HepG2 (cell line): ENCODE data around the gene SEMA4C. TPM values are rescaled to one million over a fixed set of nuclear protein-coding genes. Genes with fewer than 3 reads are reported as not detected.

Experiments
- ARNTL ChIP-seq: sonication (generic); formaldehyde crosslinking; IDR thresholded peaks from 2 replicates; pipeline ENCODE4 v1.4.0; 2020; ENCODE audit warnings: mild to moderate bottlenecking, missing genetic modification reagents
- EED ChIP-seq: sonication (generic); formaldehyde crosslinking; IDR thresholded peaks from 2 replicates; pipeline ENCODE4 v1.5.0; 2020; ENCODE audit warnings: mild to moderate bottlenecking, missing genetic modification reagents
- ISX ChIP-seq: sonication (generic); formaldehyde crosslinking; conservative IDR thresholded peaks from 2 replicates; pipeline ENCODE4 v1.5.0; 2020; ENCODE audit warnings: missing genetic modification reagents
- KDM4B ChIP-seq: sonication (generic); formaldehyde crosslinking; IDR thresholded peaks from 2 replicates; pipeline ENCODE4 v1.4.0; 2020; ENCODE audit warnings: missing genetic modification reagents
- KLF13 ChIP-seq: sonication (generic); formaldehyde crosslinking; IDR thresholded peaks from 2 replicates; pipeline ENCODE4 v1.4.0; 2020; ENCODE audit warnings: mild to moderate bottlenecking, missing genetic modification reagents
- PPARG ChIP-seq: conservative IDR thresholded peaks from 2 replicates; pipeline ENCODE4 v1.6.1; 2016; ENCODE audit warnings: missing biosample characterization, missing genetic modification reagents
- PTBP1 ChIP-seq: fragments of 200-400 bp; formaldehyde crosslinking; IDR thresholded peaks from 2 replicates; pipeline ENCODE4 v1.6.1; 2018; ENCODE audit warnings: low read length, low read depth; ENCODE audit not compliant: poor library complexity, severe bottlenecking
- SMC3 ChIP-seq: IDR thresholded peaks from 2 replicates; pipeline ENCODE4 v1.6.1; 2011; ENCODE audit warnings: low read length, improper control_type of control experiment
- SP1 ChIP-seq, 2 experiments: fragments of 450-650 bp in 1 of 2; sonication (generic) in 1 of 2; formaldehyde crosslinking in 1 of 2; IDR thresholded peaks; 2 replicates each; pipeline versions ENCODE4 v1.4.0 to v1.6.1; 2016 to 2020; ENCODE audit warnings: missing genetic modification reagents in 1 of 2
- SRF ChIP-seq: IDR thresholded peaks from 2 replicates; pipeline ENCODE4 v1.6.1; 2011; ENCODE audit warnings: mild to moderate bottlenecking, low read depth, low read length, moderate library complexity
- ZBTB42 ChIP-seq: sonication (generic); formaldehyde crosslinking; IDR thresholded peaks from 2 replicates; pipeline ENCODE4 v1.5.0; 2020; ENCODE audit warnings: mild to moderate bottlenecking, missing genetic modification reagents
- ZBTB7A ChIP-seq: sonication (generic); formaldehyde crosslinking; IDR thresholded peaks from 2 replicates; pipeline ENCODE4 v1.8.0; 2022; ENCODE audit warnings: mild to moderate bottlenecking, missing genetic modification reagents
- ZNF382 ChIP-seq: sonication (generic); formaldehyde crosslinking; IDR thresholded peaks from 2 replicates; pipeline ENCODE4 v1.5.0; 2020; ENCODE audit warnings: missing genetic modification reagents, mild to moderate bottlenecking, borderline replicate concordance
- ZNF672 ChIP-seq: sonication (generic); formaldehyde crosslinking; IDR thresholded peaks from 2 replicates; pipeline ENCODE4 v1.8.1; 2022; ENCODE audit warnings: missing genetic modification reagents
- ZNF7 ChIP-seq: IDR thresholded peaks from 2 replicates; pipeline ENCODE4 v1.6.1; 2016; ENCODE audit warnings: missing biosample characterization, missing genetic modification reagents
- ZNF816 ChIP-seq: sonication (generic); formaldehyde crosslinking; IDR thresholded peaks from 2 replicates; pipeline ENCODE4 v1.8.0; 2022; ENCODE audit warnings: missing genetic modification reagents, mild to moderate bottlenecking, borderline replicate concordance
- polyA plus RNA-seq, 8 experiments: library from polyadenylated mRNA; depleted of rRNA in 3 of 8; stranded (reverse) in 7 of 8; unstranded in 1 of 8; fragments of >200 nt; fragmentation: Illumina TruSeq in 4 of 8; extraction: Trizol in 4 of 8; gene quantifications; 2 replicates each; pipeline versions ENCODE4 v1.2.1 to v1.2.3, GENCODE V29; 2011 to 2016; ENCODE audit warnings: low read depth in 4 of 8, missing spikeins in 1 of 8, mixed read lengths in 1 of 8; ENCODE audit not compliant: insufficient read depth in 1 of 8
- total RNA-seq, 5 experiments: library from RNA; depleted of rRNA; stranded (reverse); fragments of >200 nt; fragmentation: Illumina TruSeq; extraction: Trizol; gene quantifications; 2 replicates each; pipeline ENCODE4 v1.2.3, GENCODE V29; 2016; ENCODE audit warnings: low read depth in 1 of 5
- TF ChIP-seq, protein P1 (sequence below): sonication (generic); formaldehyde crosslinking; IDR thresholded peaks from 2 replicates; pipeline ENCODE4 v1.4.0; 2020; ENCODE audit warnings: missing genetic modification reagents
- TF ChIP-seq, protein P2 (sequence below): sonication (generic); formaldehyde crosslinking; IDR thresholded peaks from 2 replicates; pipeline ENCODE4 v1.9.0; 2022; ENCODE audit warnings: missing genetic modification reagents, mild to moderate bottlenecking, borderline replicate concordance
- TF ChIP-seq, protein P3 (sequence below): sonication (generic); formaldehyde crosslinking; conservative IDR thresholded peaks from 2 replicates; pipeline ENCODE4 v1.8.0; 2022; ENCODE audit warnings: missing genetic modification reagents
- TF ChIP-seq, protein P4 (sequence below): IDR thresholded peaks from 2 replicates; pipeline ENCODE4 v1.6.1; 2016; ENCODE audit warnings: control low read depth
- TF ChIP-seq, protein P5 (sequence below): sonication (generic); formaldehyde crosslinking; IDR thresholded peaks from 2 replicates; pipeline ENCODE4 v1.9.0; 2021; ENCODE audit warnings: missing genetic modification reagents, borderline replicate concordance

SEMA4C gene
- total and polyA plus RNA-seq, 2 of the 13 experiments (the other 11 are each of a cell fraction or from before 2014, with no cell fraction given), result 25.9 to 46.6 TPM

DNA sequence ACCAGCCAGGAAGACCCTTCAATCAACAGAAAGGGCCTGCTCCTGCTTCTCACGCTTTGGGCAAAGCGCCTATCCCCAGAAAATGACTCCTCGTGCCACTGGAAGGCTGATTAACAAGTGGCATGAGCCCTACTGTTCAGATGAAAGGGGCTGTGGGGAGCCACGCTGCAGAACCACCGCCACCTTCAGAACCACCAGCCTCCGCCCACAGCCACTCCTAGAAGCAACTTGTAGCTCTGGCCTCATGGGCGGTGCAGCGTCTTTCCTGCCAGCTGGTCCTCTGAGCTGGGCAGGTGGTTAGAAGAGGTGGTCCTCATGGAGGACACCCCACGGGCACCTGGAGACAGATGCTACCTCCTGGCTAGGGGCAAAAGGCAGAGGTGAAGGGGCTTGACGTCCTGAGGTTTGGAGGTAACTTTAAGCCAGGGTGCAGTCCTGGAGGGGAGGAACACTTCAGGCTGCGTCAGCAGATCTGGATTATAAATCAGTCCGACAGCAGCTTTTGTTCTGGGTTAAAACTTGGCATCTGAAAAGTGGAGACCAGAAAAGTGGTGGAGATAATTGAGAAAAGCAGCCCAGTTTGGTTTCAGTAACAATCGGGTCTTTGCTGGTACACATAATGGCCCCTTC is 861 bp upstream of the SEMA4C start (continued):
- TF ChIP-seq, protein P1, sequence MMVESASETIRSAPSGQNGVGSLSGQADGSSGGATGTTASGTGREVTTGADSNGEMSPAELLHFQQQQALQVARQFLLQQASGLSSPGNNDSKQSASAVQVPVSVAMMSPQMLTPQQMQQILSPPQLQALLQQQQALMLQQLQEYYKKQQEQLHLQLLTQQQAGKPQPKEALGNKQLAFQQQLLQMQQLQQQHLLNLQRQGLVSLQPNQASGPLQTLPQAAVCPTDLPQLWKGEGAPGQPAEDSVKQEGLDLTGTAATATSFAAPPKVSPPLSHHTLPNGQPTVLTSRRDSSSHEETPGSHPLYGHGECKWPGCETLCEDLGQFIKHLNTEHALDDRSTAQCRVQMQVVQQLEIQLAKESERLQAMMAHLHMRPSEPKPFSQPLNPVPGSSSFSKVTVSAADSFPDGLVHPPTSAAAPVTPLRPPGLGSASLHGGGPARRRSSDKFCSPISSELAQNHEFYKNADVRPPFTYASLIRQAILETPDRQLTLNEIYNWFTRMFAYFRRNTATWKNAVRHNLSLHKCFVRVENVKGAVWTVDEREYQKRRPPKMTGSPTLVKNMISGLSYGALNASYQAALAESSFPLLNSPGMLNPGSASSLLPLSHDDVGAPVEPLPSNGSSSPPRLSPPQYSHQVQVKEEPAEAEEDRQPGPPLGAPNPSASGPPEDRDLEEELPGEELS (CRISPR knock-in tag), result no peak
- TF ChIP-seq SMC3 (no peak), ZNF382 (no peak), ZNF7 (CRISPR knock-in tag) (no peak), KLF13 (no peak), ZBTB42 (CRISPR knock-in tag) (no peak), KDM4B (CRISPR knock-in tag) (no peak), ZBTB7A (CRISPR knock-in tag) (peak; percentile 70), SRF (no peak), ARNTL (CRISPR knock-in tag) (no peak), ZNF816 (no peak), SP1 (IDR thresholded peaks at IDR 0.05) (no peak), SP1 (CRISPR knock-in tag; IDR thresholded peaks at IDR 0.05) (0 out of 2 replicates have a peak, but pooled peaks have one; percentile 14), EED (CRISPR knock-in tag) (no peak), PPARG (CRISPR knock-in tag) (no peak), ISX (CRISPR knock-in tag) (no peak), ZNF672 (CRISPR knock-in tag) (no peak), PTBP1 (no peak)
- TF ChIP-seq, protein P2, sequence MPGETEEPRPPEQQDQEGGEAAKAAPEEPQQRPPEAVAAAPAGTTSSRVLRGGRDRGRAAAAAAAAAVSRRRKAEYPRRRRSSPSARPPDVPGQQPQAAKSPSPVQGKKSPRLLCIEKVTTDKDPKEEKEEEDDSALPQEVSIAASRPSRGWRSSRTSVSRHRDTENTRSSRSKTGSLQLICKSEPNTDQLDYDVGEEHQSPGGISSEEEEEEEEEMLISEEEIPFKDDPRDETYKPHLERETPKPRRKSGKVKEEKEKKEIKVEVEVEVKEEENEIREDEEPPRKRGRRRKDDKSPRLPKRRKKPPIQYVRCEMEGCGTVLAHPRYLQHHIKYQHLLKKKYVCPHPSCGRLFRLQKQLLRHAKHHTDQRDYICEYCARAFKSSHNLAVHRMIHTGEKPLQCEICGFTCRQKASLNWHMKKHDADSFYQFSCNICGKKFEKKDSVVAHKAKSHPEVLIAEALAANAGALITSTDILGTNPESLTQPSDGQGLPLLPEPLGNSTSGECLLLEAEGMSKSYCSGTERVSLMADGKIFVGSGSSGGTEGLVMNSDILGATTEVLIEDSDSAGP (CRISPR knock-in tag), result 0 out of 2 replicates have a peak, but pooled peaks have one; percentile 15
- TF ChIP-seq, protein P3, sequence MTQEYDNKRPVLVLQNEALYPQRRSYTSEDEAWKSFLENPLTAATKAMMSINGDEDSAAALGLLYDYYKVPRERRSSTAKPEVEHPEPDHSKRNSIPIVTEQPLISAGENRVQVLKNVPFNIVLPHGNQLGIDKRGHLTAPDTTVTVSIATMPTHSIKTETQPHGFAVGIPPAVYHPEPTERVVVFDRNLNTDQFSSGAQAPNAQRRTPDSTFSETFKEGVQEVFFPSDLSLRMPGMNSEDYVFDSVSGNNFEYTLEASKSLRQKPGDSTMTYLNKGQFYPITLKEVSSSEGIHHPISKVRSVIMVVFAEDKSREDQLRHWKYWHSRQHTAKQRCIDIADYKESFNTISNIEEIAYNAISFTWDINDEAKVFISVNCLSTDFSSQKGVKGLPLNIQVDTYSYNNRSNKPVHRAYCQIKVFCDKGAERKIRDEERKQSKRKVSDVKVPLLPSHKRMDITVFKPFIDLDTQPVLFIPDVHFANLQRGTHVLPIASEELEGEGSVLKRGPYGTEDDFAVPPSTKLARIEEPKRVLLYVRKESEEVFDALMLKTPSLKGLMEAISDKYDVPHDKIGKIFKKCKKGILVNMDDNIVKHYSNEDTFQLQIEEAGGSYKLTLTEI (CRISPR knock-in tag), result no peak
- TF ChIP-seq, protein P4, sequence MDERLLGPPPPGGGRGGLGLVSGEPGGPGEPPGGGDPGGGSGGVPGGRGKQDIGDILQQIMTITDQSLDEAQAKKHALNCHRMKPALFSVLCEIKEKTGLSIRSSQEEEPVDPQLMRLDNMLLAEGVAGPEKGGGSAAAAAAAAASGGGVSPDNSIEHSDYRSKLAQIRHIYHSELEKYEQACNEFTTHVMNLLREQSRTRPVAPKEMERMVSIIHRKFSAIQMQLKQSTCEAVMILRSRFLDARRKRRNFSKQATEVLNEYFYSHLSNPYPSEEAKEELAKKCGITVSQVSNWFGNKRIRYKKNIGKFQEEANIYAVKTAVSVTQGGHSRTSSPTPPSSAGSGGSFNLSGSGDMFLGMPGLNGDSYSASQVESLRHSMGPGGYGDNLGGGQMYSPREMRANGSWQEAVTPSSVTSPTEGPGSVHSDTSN, result no peak
- TF ChIP-seq, protein P5, sequence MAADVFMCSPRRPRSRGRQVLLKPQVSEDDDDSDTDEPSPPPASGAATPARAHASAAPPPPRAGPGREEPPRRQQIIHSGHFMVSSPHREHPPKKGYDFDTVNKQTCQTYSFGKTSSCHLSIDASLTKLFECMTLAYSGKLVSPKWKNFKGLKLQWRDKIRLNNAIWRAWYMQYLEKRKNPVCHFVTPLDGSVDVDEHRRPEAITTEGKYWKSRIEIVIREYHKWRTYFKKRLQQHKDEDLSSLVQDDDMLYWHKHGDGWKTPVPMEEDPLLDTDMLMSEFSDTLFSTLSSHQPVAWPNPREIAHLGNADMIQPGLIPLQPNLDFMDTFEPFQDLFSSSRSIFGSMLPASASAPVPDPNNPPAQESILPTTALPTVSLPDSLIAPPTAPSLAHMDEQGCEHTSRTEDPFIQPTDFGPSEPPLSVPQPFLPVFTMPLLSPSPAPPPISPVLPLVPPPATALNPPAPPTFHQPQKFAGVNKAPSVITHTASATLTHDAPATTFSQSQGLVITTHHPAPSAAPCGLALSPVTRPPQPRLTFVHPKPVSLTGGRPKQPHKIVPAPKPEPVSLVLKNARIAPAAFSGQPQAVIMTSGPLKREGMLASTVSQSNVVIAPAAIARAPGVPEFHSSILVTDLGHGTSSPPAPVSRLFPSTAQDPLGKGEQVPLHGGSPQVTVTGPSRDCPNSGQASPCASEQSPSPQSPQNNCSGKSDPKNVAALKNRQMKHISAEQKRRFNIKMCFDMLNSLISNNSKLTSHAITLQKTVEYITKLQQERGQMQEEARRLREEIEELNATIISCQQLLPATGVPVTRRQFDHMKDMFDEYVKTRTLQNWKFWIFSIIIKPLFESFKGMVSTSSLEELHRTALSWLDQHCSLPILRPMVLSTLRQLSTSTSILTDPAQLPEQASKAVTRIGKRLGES (CRISPR knock-in tag), result no peak
